ENCODE measurements around the gene CBX8.

CBX8 gene

DNA sequence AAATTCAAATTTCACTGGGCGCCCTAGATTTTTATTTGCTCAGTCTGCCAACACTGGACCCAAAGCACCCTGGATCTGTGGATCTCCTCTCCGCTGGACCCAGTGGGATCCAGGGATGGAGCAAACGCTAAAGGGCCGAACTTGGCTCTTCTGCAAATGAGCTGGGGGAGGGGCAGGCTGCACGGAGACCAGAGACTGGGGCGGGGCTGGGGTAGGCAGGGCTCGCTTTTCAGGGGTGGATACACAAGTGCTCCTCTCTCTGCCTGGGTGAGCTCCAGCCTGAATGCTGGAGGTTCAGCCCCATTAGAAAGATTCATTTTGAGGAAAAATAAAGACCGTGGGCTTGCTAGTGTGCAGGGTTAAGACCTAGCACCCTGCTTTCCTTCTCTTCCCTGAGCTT, 33.4 kb upstream of the CBX8 start:
- TF ChIP-seq, protein P1, sequence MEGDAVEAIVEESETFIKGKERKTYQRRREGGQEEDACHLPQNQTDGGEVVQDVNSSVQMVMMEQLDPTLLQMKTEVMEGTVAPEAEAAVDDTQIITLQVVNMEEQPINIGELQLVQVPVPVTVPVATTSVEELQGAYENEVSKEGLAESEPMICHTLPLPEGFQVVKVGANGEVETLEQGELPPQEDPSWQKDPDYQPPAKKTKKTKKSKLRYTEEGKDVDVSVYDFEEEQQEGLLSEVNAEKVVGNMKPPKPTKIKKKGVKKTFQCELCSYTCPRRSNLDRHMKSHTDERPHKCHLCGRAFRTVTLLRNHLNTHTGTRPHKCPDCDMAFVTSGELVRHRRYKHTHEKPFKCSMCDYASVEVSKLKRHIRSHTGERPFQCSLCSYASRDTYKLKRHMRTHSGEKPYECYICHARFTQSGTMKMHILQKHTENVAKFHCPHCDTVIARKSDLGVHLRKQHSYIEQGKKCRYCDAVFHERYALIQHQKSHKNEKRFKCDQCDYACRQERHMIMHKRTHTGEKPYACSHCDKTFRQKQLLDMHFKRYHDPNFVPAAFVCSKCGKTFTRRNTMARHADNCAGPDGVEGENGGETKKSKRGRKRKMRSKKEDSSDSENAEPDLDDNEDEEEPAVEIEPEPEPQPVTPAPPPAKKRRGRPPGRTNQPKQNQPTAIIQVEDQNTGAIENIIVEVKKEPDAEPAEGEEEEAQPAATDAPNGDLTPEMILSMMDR (IDR thresholded peaks at IDR 0.05; ENCODE audit: low read depth, low read length) = no peak

DNA sequence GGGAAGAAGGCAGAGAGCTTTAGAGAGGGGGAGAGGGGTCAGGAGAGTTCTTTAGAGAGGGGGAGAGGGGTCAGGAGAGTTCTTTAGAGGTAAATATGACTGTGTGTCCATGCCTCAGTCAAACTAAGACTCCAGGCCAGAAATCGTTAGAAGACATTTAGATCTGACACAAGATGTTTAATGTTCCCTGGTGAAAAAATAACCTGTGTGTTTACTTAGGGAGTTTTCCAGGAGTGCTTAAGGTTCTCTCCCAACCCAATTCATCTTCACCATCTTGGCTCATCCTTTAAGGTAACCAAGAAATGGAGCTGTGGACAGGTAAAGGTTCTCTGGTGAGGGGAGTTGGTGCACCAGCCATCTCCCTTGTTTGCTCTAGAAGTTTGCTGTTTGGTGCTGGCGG, 32.6 kb upstream of the CBX8 start:
- TF ChIP-seq, protein P1 (IDR thresholded peaks at IDR 0.05; ENCODE audit: low read depth, low read length) = no peak
- no peak overlapping the region for H3K4me3 ChIP-seq (ENCODE audit: low read depth, low read length)

More for the DNA sequence above, 33.4 kb upstream of the CBX8 start:
- H3K4me3 ChIP-seq (ENCODE audit: low read depth, low read length) = no peak overlapping the region

DNA sequence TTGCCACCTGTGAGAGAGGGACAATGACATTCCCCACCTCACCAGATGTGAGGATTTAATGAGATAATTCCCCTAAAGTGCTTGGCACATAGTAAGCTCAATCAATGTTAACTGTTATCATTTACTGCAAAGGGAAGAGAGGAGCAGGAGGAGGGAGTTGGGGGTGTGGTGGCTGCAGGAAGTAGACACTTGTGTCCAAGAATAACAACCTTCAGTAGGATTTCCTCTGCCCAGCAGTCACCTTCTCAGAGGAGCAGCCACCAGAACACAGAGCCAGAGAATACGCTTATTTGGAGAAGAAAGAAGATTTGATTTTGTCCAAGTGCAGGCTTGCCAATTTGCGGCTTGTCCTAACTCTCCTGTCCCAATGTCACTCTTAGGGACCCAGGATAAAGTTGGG, 32.1 kb upstream of the CBX8 start:
- no peak overlapping the region for H3K4me3 ChIP-seq (ENCODE audit: low read depth, low read length)
- TF ChIP-seq, protein P1 (IDR thresholded peaks at IDR 0.05; ENCODE audit: low read depth, low read length) = no peak

DNA sequence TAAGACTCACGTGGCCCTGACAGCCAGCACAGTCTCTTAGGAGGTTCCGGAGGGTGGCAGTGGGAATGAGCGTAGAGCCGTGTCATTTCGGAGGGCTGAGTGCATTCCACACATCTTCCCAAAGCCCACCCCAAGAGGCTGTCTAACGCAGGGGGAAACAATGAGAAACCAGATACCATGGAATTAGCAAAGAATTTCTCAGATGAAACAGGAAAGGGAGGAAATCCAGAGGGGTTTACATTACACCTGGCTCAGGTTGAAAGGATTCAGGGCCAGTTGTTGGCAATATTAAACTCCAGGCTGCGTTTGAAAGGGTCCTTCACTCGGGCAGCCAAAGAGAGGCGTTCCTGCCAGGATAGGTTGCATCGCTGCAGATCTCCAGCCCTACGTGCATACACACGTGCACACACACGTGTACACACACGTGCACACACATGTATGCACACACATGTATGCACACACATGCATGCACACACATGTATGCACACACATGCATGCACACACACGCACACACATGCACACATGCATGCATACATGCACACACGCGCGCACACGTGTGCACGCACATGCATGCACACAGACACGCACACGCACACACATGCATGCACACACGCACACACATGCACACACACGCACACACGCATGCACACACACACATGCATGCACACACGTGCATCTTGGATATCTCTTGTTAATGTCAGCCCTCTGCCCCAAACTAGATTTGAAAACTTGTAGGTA, 30.1 kb upstream of the CBX8 start:
- TF ChIP-seq, protein P1 (IDR thresholded peaks at IDR 0.05; ENCODE audit: low read depth, low read length) = no peak
- H3K4me3 ChIP-seq (ENCODE audit: low read depth, low read length) = no peak overlapping the region

DNA sequence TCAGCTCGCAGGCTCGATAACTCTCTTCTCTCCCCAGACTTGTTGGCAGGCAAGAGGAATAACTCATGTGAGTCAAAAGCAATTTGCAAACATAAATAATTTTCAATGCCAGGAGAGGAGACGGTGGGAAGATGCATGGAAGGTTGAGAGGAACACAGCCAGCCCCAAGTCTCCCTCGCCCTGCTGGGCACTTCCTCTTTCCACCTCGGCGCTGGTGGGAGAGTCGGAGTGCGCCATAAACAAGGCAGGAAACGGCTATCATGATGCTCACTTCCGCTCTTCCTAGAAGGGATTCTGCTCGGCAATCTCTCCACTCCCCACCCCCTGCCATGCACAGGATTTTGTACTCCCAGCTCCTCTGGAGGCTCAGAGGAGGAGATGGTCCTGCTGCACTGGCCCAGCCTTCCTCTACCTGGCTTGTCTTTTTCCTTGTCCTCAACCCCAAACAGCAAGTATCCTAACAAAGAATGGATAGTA, 29.4 kb upstream of the CBX8 start:
- TF ChIP-seq, protein P1 (IDR thresholded peaks at IDR 0.05; ENCODE audit: low read depth, low read length) = no peak
- H3K4me3 ChIP-seq (ENCODE audit: low read depth, low read length) = no peak overlapping the region

DNA sequence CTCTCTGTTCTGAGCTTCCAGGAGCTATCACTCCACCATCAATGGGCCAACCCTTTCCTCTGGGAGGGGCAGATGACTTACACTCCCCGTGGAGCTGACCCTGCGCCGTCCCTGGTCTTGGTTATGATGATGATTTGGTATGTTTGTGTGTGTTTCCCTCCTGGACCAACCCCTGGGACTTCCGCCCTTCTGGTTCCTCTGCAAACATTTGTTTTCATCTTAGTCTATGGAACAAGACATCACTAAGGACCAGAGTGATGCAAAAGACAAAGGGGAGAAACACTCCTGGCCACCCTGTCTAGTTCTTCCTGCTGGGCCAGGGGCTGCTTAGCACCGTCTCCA, 28.7 kb upstream of the CBX8 start:
- TF ChIP-seq, protein P1 (IDR thresholded peaks at IDR 0.05; ENCODE audit: low read depth, low read length) = no peak
- H3K4me3 ChIP-seq (ENCODE audit: low read depth, low read length) = no peak overlapping the region

DNA sequence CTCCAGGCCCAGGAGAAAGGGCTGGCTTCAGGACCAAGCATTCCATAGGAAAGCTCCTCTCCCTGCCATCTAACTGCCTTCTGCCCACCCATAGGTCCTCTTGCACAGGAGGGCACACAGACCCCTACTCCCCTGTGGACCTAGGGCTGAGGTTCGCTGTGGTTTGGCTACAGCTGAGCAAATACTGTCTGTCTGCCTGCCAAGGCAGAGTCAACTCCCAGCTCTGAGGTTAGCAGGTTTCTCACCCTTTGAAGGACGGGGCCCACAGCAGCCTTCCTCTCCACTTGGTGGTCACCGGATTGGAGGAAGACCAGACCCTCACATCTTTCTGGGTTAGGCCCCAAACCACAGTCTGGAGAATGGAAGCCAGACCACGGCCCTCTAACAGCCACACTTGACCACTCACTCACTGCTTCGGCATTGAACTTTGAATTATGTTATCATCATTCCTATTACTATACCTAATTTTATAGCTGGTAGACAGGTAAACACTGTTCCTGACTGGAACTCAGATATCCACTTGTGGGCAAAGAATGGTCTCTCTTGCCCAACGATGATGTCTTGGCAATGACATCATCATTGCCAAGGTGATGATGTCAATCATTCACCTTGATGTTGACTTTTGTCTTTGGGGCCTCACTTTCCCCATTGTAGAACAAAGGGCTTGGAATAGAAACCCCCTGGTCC, 28.2 kb upstream of the CBX8 start:
- TF ChIP-seq, protein P1 (IDR thresholded peaks at IDR 0.05; ENCODE audit: low read depth, low read length) = no peak
- no peak overlapping the region for H3K4me3 ChIP-seq (ENCODE audit: low read depth, low read length)

Data from WI38 (cell line).